K562 (cell line): Measurements from ENCODE around the gene GDAP2. TPM values are rescaled to one million over a fixed set of nuclear protein-coding genes. Genes with fewer than 3 reads are reported as not detected.

Source experiments
- CXXC5 ChIP-seq: fragments of 250-450 bp; sonication (Bioruptor Pico); IDR thresholded peaks from 2 replicates; pipeline ENCODE4 v1.8.0; 2022; ENCODE audit warnings: inconsistent platforms, mild to moderate bottlenecking, moderate library complexity
- FOXP4 ChIP-seq: sonication (generic); formaldehyde crosslinking; IDR thresholded peaks from 2 replicates; pipeline ENCODE4 v1.8.0; 2022; ENCODE audit warnings: mild to moderate bottlenecking, missing genetic modification reagents, borderline replicate concordance
- ILK ChIP-seq: fragments of 450-650 bp; IDR thresholded peaks from 2 replicates; pipeline ENCODE4 v1.6.1; 2016; ENCODE audit warnings: missing genetic modification characterization, low read depth, mild to moderate bottlenecking, missing compliant biosample characterization, moderate library complexity, borderline replicate concordance
- KDM5B ChIP-seq: fragments of 200-600 bp; sonication (generic); IDR thresholded peaks from 2 replicates; pipeline ENCODE4 v1.6.1; 2012; ENCODE audit warnings: low read depth, mild to moderate bottlenecking, moderate library complexity, low read length, control low read depth, inconsistent platforms; ENCODE audit not compliant: insufficient replicate concordance
- MECOM ChIP-seq: fragments of 250-450 bp; sonication (Bioruptor Pico); IDR thresholded peaks from 2 replicates; pipeline ENCODE4 v1.8.0; 2022; ENCODE audit warnings: inconsistent platforms
- NCOR1 ChIP-seq: fragments of 450-650 bp; IDR thresholded peaks from 2 replicates; pipeline ENCODE4 v1.6.1; 2016; ENCODE audit warnings: mild to moderate bottlenecking, moderate library complexity
- RBM22 ChIP-seq: fragments of 200-400 bp; formaldehyde crosslinking; IDR thresholded peaks from 2 replicates; pipeline ENCODE4 v1.6.1; 2018; ENCODE audit warnings: low read length, low read depth; ENCODE audit not compliant: poor library complexity, severe bottlenecking
- SMAD3 ChIP-seq: fragments of 450-650 bp; formaldehyde crosslinking; conservative IDR thresholded peaks from 2 replicates; pipeline ENCODE4 v1.4.0; 2020; ENCODE audit warnings: mild to moderate bottlenecking
- SREBF2 ChIP-seq: sonication (generic); formaldehyde crosslinking; IDR thresholded peaks from 2 replicates; pipeline ENCODE4 v1.4.0; 2020; ENCODE audit warnings: mild to moderate bottlenecking, missing genetic modification reagents
- TBP ChIP-seq: optimal IDR thresholded peaks from 2 replicates; pipeline ENCODE3; 2011; ENCODE audit warnings: low read depth, low read length, improper control_type of control experiment
- THRB ChIP-seq: fragments of 450-650 bp; formaldehyde crosslinking; conservative IDR thresholded peaks from 2 replicates; pipeline ENCODE4 v1.4.0; 2022; ENCODE audit warnings: mild to moderate bottlenecking, missing genetic modification characterization
- ZNF644 ChIP-seq: fragments of 200-800 bp; sonication (Bioruptor generic); IDR thresholded peaks from 2 replicates; pipeline ENCODE4 v1.6.1; 2016; ENCODE audit warnings: low read depth, missing genetic modification characterization, missing compliant biosample characterization
- ZNF699 ChIP-seq: fragments of 250-450 bp; sonication (Bioruptor Pico); IDR thresholded peaks from 2 replicates; pipeline ENCODE4 v1.8.0; 2021; ENCODE audit warnings: mild to moderate bottlenecking, moderate library complexity; ENCODE audit not compliant: insufficient replicate concordance
- polyA plus RNA-seq, 8 experiments: library from polyadenylated mRNA; depleted of rRNA in 4 of 8; stranded (reverse) in 5 of 8; unstranded in 3 of 8; fragments of >200 nt; fragmentation: Nextera tagmentation in 2 of 8; fragmentation: Illumina TruSeq in 1 of 8; extraction: Ambion mirVana in 2 of 8; extraction: Trizol in 1 of 8; gene quantifications; 2 replicates each; pipeline versions ENCODE4 v1.2.1 to v1.2.3, GENCODE V29; 2011 to 2014; ENCODE audit warnings: inconsistent platforms in 1 of 8, missing spikeins in 1 of 8
- total RNA-seq, 7 experiments: library from RNA; depleted of rRNA in 6 of 7; stranded (reverse); fragments of >200 nt in 6 of 7; fragmentation: Illumina TruSeq in 2 of 7; extraction: Trizol in 2 of 7; gene quantifications; 2 replicates each; pipeline versions ENCODE4 v1.2.1 to v1.2.3, GENCODE V29; 2011 to 2021; ENCODE audit warnings: low replicate concordance in 1 of 7
- TF ChIP-seq, protein P1 (sequence below): fragments of 450-650 bp; IDR thresholded peaks from one replicate; pipeline ENCODE4 v1.6.1; 2018; ENCODE audit warnings: mild to moderate bottlenecking, moderate library complexity; ENCODE audit not compliant: partially characterized antibody

Gene GDAP2
- total and polyA plus RNA-seq, 9 of the 15 experiments (the other 6 are each of a cell fraction or from before 2014, with no cell fraction given), result 4.1 to 23.1 (median 13.2) TPM

DNA sequence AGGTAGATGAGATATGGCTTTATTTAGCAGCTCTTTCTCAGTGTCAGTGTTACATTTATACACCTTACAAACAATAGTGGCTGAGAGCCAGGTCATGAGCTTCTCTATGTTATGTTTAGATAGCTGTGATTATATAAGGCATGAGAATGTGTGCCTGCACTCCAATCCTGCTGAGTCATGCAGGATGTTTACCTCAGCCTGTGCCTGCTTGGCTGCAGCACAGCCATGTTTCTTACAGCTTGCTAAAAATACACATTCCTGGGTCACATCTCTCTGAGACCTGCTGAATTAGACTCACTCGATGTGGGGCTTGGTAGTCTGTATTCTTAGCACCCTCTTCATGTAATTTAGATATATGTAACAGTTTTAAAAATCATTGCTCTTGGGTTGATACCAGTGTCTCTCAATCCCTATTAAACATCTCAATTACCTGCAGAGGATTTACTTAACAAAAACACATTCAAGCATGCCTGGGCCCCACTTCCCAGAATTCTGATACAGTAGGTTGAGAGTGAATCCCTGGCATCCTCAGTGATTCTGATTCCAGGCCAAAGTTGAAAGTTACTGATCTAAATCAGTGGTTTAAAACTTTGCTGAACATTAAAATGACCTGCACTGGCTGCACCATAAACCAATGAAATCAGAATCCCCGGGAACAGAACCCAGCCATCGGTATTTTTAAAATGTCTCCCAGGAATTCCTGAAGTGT, 107.5 kb downstream of the GDAP2 start (continued):
- peak; percentile 81; the same call in 1 of the 2 replicates for TF ChIP-seq THRB (CRISPR knock-in tag)
- peak; percentile 98 for TF ChIP-seq ZNF644 (tag)
- TF ChIP-seq FOXP4 (CRISPR knock-in tag), result no peak
- 0 out of 2 replicates have a peak, but pooled peaks have one; percentile 57 for TF ChIP-seq ILK
- TF ChIP-seq KDM5B, result no peak
- no peak for TF ChIP-seq ZNF699 (CRISPR knock-in tag)
- peak; percentile 95 for TF ChIP-seq SMAD3 (CRISPR knock-in tag)
- TF ChIP-seq SREBF2 (CRISPR knock-in tag), result no peak
- TF ChIP-seq TBP, result no peak
- TF ChIP-seq CXXC5 (CRISPR knock-in tag), result peak; percentile 72
- no peak for TF ChIP-seq RBM22
- TF ChIP-seq NCOR1, result peak; percentile 35; the same call in 1 of the 2 replicates
- no peak; the same call in 1 of the 2 replicates for TF ChIP-seq MECOM (CRISPR knock-in tag)
- TF ChIP-seq, protein P1, sequence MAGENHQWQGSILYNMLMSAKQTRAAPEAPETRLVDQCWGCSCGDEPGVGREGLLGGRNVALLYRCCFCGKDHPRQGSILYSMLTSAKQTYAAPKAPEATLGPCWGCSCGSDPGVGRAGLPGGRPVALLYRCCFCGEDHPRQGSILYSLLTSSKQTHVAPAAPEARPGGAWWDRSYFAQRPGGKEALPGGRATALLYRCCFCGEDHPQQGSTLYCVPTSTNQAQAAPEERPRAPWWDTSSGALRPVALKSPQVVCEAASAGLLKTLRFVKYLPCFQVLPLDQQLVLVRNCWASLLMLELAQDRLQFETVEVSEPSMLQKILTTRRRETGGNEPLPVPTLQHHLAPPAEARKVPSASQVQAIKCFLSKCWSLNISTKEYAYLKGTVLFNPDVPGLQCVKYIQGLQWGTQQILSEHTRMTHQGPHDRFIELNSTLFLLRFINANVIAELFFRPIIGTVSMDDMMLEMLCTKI, result no peak
